Activated CD8-positive, alpha-beta T cell treated with anti-CD3 and anti-CD28 coated beads for 36 hours (primary cell): ENCODE data around the gene CYFIP2. TPM values are rescaled to one million over a fixed set of nuclear protein-coding genes. Genes with fewer than 3 reads are reported as not detected.

Experiments
- ATAC-seq: fragments of 200-7000 bp; cut with Tn5 transposase; one replicate; pipeline ENCODE4 v1.10.0; 2021; ENCODE audit warnings: mild to moderate bottlenecking, moderate library complexity
- CTCF ChIA-PET: fragments of 350-600 bp; sonication (Branson Sonifier 250); formaldehyde crosslinking; loops from one replicate; lab custom pipeline; 2021; ENCODE audit warnings: antibody characterized with exemption; lab: Charles Lee
- POLR2A ChIA-PET: fragments of 350-600 bp; sonication (Branson Sonifier 250); formaldehyde crosslinking; loops from one replicate; lab custom pipeline; 2021; ENCODE audit warnings: antibody characterized with exemption; lab: Charles Lee
- DNase-seq: peaks from one replicate; pipeline ENCODE4 v3.0.0-alpha.2; 2020
- H3K27ac Mint-ChIP-seq: one replicate; pipeline ENCODE4 v1.8.0; 2021; ENCODE audit warnings: mild to moderate bottlenecking, mixed read lengths
- H3K27me3 Mint-ChIP-seq: one replicate; pipeline ENCODE4 v1.8.0; 2021; ENCODE audit warnings: mixed read lengths
- H3K36me3 Mint-ChIP-seq: one replicate; pipeline ENCODE4 v1.8.0; 2021; ENCODE audit warnings: low read depth, mixed read lengths
- H3K4me1 Mint-ChIP-seq: one replicate; pipeline ENCODE4 v1.8.0; 2021; ENCODE audit warnings: low read depth, mixed read lengths
- H3K4me3 Mint-ChIP-seq: one replicate; pipeline ENCODE4 v1.8.0; 2021; ENCODE audit warnings: mild to moderate bottlenecking, moderate library complexity, mixed read lengths
- H3K9me3 Mint-ChIP-seq: one replicate; pipeline ENCODE4 v1.8.0; 2021; ENCODE audit warnings: mixed read lengths
- CTCF ChIP-seq: fragments of 200-600 bp; IDR thresholded peaks from one replicate; pipeline ENCODE4 v1.8.0; 2022; ENCODE audit warnings: antibody characterized with exemption, mild to moderate bottlenecking
- intact Hi-C: fragments of 100-400 bp; cut with micrococcal nuclease; formaldehyde crosslinking; loops from one replicate; pipeline ENCODE4 v1.10.0; 2022
- total RNA-seq, 2 experiments: library from RNA; stranded (reverse); gene quantifications; one replicate each; pipeline ENCODE4 v1.2.3, GENCODE V29; 2021

Gene CYFIP2
- total RNA-seq, 2 experiments from 2014 or later, result 350 to 351 TPM

DNA sequence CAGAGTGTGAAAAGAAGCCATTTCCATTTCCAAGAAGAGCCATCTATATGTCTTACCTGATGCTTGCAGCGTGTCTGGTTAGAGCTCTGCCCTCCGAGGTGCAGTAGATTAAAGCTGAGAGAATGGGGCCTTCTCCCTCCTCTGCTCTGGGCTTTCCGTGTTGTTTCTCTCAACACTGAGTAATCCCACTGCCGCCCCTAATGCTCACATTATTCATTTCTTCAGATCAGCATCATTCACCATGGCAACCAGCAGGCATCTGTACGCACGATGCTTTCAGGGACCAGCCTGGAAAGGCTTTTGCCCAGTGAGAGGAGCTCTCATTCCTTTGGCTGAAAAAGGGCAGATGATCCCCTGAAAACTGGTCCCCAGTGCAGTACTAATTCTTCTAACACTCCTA is 79.6 kb downstream of the CYFIP2 start:
- CTCF ChIA-PET, result interaction anchor here (0.7 to 6.4 kb wide), 8 partner anchors 10 to 398 kb away, joined by 3 to 112 read pairs (median 8); partner anchors contain the start of gene LSM11
- no peak for TF ChIP-seq CTCF
- H3K4me3 Mint-ChIP-seq, result no peak overlapping the region
- peaks cover 71% of the 10 kb centered on the region for H3K36me3 Mint-ChIP-seq
- peak overlapping the region; percentile 50 for H3K27ac Mint-ChIP-seq
- DNase-seq (no peak), ATAC-seq (no peak)
- peaks cover 57% of the 10 kb centered on the region for H3K4me1 Mint-ChIP-seq
- POLR2A ChIA-PET, result no interaction called here
- H3K9me3 Mint-ChIP-seq, result peaks cover 11% of the 10 kb centered on the region
- H3K27me3 Mint-ChIP-seq, result no peaks in the 10 kb centered on the region
- intact Hi-C loops, result no loop called here

DNA sequence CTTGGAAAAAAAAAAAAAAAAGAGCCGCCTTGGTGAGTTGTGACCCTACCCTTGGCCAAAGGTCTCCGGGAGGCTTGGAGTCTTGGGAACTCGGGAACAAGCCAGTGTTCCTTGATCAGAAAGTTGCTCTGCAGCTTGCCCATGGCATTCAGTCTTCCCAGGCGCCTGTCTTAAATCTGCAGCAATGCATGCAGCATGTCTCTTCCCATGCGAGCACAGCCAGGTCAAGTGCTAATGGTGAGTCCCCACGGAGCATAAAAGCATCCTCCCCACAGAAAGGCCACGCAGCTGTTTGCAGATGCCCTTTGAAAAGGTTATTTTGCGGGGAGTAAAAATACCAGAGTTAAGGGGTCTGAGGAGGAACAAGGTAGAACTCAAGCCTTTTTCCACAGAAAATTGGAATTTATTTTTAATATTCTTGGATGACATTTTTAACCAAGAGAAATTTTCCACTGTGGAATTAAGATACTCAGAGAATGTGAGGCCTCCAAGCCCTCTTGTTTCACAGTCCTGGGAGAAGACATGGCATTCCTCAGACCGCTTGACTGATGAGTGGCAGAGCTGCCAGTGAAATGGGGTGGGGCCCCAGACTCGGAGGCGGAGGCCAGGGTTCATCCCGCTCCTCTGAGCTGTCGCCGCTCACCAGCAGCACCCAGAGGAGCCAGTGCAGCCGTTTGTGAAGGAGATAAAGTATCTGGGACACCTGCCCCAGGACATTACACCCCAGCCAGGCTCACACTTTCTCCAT is 81.6 kb downstream of the CYFIP2 start:
- no peak for ATAC-seq

GRCh38 chr5:157348049-157348400 is 82.1 kb downstream of the CYFIP2 start:
- no peak for TF ChIP-seq CTCF
- DNase-seq, result no peak
- ChIA-PET POLR2A (interaction anchor here (0.8 to 2.0 kb wide), 2 partner anchors 12 to 65 kb away, joined by 3 to 6 read pairs; no protein-coding TSS in a partner anchor), CTCF (interaction anchor here (0.9 to 5.1 kb wide), 2 partner anchors 12 to 395 kb away, joined by 3 to 18 read pairs; no protein-coding TSS in a partner anchor)
- intact Hi-C loops, result no loop called here
- ATAC-seq, result no peak
- Mint-ChIP-seq H3K27me3 (no peaks in the 10 kb centered on the region), H3K9me3 (peaks cover 11% of the 10 kb centered on the region), H3K36me3 (peaks cover 84% of the 10 kb centered on the region), H3K27ac (no peak overlapping the region), H3K4me3 (no peak overlapping the region), H3K4me1 (peaks cover 72% of the 10 kb centered on the region)

More for the DNA sequence above, 81.6 kb downstream of the CYFIP2 start:
- H3K36me3 Mint-ChIP-seq, result peaks cover 84% of the 10 kb centered on the region
- POLR2A ChIA-PET, result interaction anchor here (0.8 to 2.0 kb wide), 2 partner anchors 12 to 65 kb away, joined by 3 to 6 read pairs; no protein-coding TSS in a partner anchor
- TF ChIP-seq CTCF, result no peak
- H3K4me1 Mint-ChIP-seq, result peaks cover 72% of the 10 kb centered on the region
- H3K9me3 Mint-ChIP-seq, result peaks cover 11% of the 10 kb centered on the region
- CTCF ChIA-PET, result interaction anchor here (0.9 to 5.1 kb wide), 4 partner anchors 9 to 396 kb away, joined by 3 to 18 read pairs (median 4); no protein-coding TSS in a partner anchor
- no peak for DNase-seq
- no peak overlapping the region for H3K4me3 Mint-ChIP-seq
- intact Hi-C loops, result no loop called here
- H3K27me3 Mint-ChIP-seq, result no peaks in the 10 kb centered on the region
- H3K27ac Mint-ChIP-seq, result no peak overlapping the region

DNA sequence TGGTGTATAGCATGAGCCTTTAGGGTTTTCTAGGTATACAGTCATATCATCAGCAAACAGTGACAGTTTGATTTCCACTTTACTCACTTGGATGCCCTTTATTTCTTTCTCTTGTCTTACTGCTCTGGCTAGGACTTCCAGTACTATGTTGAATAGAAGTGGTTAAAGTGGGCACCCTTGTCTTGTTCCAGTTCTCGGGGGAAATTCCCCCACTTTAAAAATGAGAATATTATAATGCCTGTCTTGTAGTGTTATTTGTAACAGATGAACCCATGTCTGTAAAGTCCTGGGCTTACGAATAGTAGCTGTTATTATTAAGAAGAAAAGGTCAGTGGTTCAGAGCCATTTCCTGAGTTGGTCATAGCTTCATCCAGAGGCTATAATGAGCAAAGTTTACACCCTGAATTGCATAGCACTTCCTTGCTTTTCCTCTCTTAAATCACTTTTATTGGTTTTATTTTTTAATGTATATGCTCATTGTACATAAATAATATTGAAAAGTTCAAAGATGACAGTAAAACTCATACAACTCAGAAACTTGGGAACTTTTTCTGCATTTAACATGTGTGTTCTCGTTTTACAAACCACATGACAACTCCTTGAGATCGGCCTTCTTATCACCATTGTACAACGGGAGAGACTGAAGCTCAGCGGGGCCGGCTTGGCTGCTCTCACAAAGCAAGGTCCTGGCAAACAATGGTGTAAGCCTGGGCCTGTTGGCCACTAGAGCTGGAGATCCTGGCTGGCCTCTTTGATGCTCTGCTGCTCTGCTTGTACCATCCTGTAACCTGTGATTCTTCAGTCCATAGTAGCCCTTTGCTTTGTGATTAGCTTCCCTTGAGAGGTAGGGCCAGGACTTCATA is 85.2 kb downstream of the CYFIP2 start:
- CTCF ChIA-PET, result interaction anchor here (0.8 to 6.3 kb wide), 7 partner anchors 8 to 208 kb away, joined by 3 to 47 read pairs (median 4); partner anchors contain the start of gene MED7
- peak overlapping the region; percentile 17 for H3K4me3 Mint-ChIP-seq
- DNase-seq, result peak; percentile 26
- TF ChIP-seq CTCF, result no peak
- POLR2A ChIA-PET, result interaction anchor here (0.9 to 1.7 kb wide), 4 partner anchors 9 to 392 kb away, joined by 3 to 7 read pairs (median 4); partner anchors contain the start of gene LSM11
- peaks cover 50% of the 10 kb centered on the region for H3K4me1 Mint-ChIP-seq
- H3K36me3 Mint-ChIP-seq, result peaks cover 70% of the 10 kb centered on the region
- peak overlapping the region; percentile 94 for H3K27ac Mint-ChIP-seq
- H3K9me3 Mint-ChIP-seq, result peaks cover 11% of the 10 kb centered on the region
- peak; percentile 84 for ATAC-seq
- intact Hi-C loops, result loop anchor here (5.0 kb wide), 1 partner anchor 74 kb away; no protein-coding TSS in a partner anchor
- H3K27me3 Mint-ChIP-seq, result no peaks in the 10 kb centered on the region
